ENCODE data around the gene SPIB. TPM values are rescaled to one million over a fixed set of nuclear protein-coding genes. Genes with fewer than 3 reads are reported as not detected.

Gene SPIB
- polyA plus RNA-seq, 1 donor (not counting 4 experiments of a cell fraction or from before 2014, with no cell fraction given): not detected

GRCh38 chr19:50432221-50433028 lies 13.7 kb downstream of the SPIB start, which contains the start of gene MYBPC2:
Gene MYBPC2 (plus strand): TSS chr19:50432892. CDS start chr19:50432954, 62 bp downstream.
- Histone ChIP-seq H3K4me1 (ENCODE audit: control insufficient read depth, extremely low read depth, insufficient read depth, low read length) (peaks cover 9% of the 10 kb centered on the region), H4K20me1 (ENCODE audit: control insufficient read depth, extremely low read depth, insufficient read depth, low read length) (no peaks in the 10 kb centered on the region), H3K4me2 (ENCODE audit: control insufficient read depth, extremely low read depth, insufficient read depth, low read depth, low read length) (peak within 1 kb of the TSS; percentile 97), H3K9me3 (ENCODE audit: control insufficient read depth, low read depth, low read length) (no peaks in the 10 kb centered on the region), H3K27ac (ENCODE audit: control insufficient read depth, insufficient read depth, low read length) (no peak within 1 kb of the TSS), H3K4me3 (ENCODE audit: control insufficient read depth in 2 of 3, extremely low read depth in 1 of 3, insufficient read depth in 2 of 3, low read depth in 1 of 3, low read length in 3 of 3) (peak within 1 kb of the TSS; percentile 52 to 77 (median 70)), H3K36me3 (ENCODE audit: control insufficient read depth in 2 of 2, extremely low read depth in 1 of 2, insufficient read depth in 2 of 2, low read length in 2 of 2) (no peaks in the 10 kb centered on the region), H3K9me1 (ENCODE audit: control insufficient read depth, extremely low read depth, insufficient read depth, low read length) (no peaks in the 10 kb centered on the region), H3K79me2 (ENCODE audit: control insufficient read depth, insufficient read depth, low read length) (no peaks in the 10 kb centered on the region), H3K9ac (ENCODE audit: control insufficient read depth, extremely low read depth, insufficient read depth, low read length) (peak within 1 kb of the TSS; percentile 52), H2AFZ (ENCODE audit: control insufficient read depth, low read length) (peak within 1 kb of the TSS; percentile 99), H3K27me3 (ENCODE audit: control insufficient read depth, extremely low read depth, insufficient read depth, low read length) (peaks cover 14% of the 10 kb centered on the region)
- no peak for DNase-seq (ENCODE audit: low read depth, low spot score)
- TF ChIP-seq EZH2 (IDR thresholded peaks at IDR 0.05; ENCODE audit: low read length): no peak
- TF ChIP-seq CTCF (optimal IDR thresholded peaks at IDR 0.05 in 1 of 3, IDR thresholded peaks at IDR 0.05 in 1 of 3, conservative IDR thresholded peaks at IDR 0.05 in 1 of 3; ENCODE audit: extremely low read depth in 1 of 3, insufficient read depth in 2 of 3, low read length in 3 of 3): no peak
- dilution Hi-C loops (cut with MboI; ENCODE audit: extremely low pct_ligation_motif_present, low sequenced_read_pairs): no loop called here
- FAIRE-seq: no peak

- TF ChIP-seq CTCF (optimal IDR thresholded peaks at IDR 0.05 in 1 of 3, IDR thresholded peaks at IDR 0.05 in 1 of 3, conservative IDR thresholded peaks at IDR 0.05 in 1 of 3; ENCODE audit: extremely low read depth in 1 of 3, insufficient read depth in 2 of 3, low read length in 3 of 3): no peak
- no peak for TF ChIP-seq EZH2 (IDR thresholded peaks at IDR 0.05; ENCODE audit: low read length)
- Histone ChIP-seq H4K20me1 (ENCODE audit: control insufficient read depth, extremely low read depth, insufficient read depth, low read length) (no peaks in the 10 kb centered on the region), H3K9me3 (ENCODE audit: control insufficient read depth, low read depth, low read length) (no peaks in the 10 kb centered on the region), H3K4me2 (ENCODE audit: control insufficient read depth, extremely low read depth, insufficient read depth, low read depth, low read length) (no peak overlapping the region), H3K9ac (ENCODE audit: control insufficient read depth, extremely low read depth, insufficient read depth, low read length) (no peak overlapping the region), H3K9me1 (ENCODE audit: control insufficient read depth, extremely low read depth, insufficient read depth, low read length) (no peaks in the 10 kb centered on the region), H2AFZ (ENCODE audit: control insufficient read depth, low read length) (no peak overlapping the region), H3K27me3 (ENCODE audit: control insufficient read depth, extremely low read depth, insufficient read depth, low read length) (peaks cover 14% of the 10 kb centered on the region), H3K4me3 (ENCODE audit: control insufficient read depth in 2 of 3, extremely low read depth in 1 of 3, insufficient read depth in 2 of 3, low read depth in 1 of 3, low read length in 3 of 3) (no peak overlapping the region), H3K4me1 (ENCODE audit: control insufficient read depth, extremely low read depth, insufficient read depth, low read length) (peaks cover 9% of the 10 kb centered on the region), H3K36me3 (ENCODE audit: control insufficient read depth in 2 of 2, extremely low read depth in 1 of 2, insufficient read depth in 2 of 2, low read length in 2 of 2) (no peaks in the 10 kb centered on the region), H3K27ac (ENCODE audit: control insufficient read depth, insufficient read depth, low read length) (no peak overlapping the region), H3K79me2 (ENCODE audit: control insufficient read depth, insufficient read depth, low read length) (no peaks in the 10 kb centered on the region)
- dilution Hi-C loops (cut with MboI; ENCODE audit: extremely low pct_ligation_motif_present, low sequenced_read_pairs): no loop called here
- no peak for FAIRE-seq
- no peak for DNase-seq (ENCODE audit: low read depth, low spot score)
Measured at GRCh38 chr19:50433201-50434180, 14.8 kb downstream of the SPIB start.
